WTC11 (cell line): ENCODE results near the gene FGF6. TPM values are rescaled to one million over a fixed set of nuclear protein-coding genes. Genes with fewer than 3 reads are reported as not detected.

Source experiments
- ATAC-seq: fragments of 200-7000 bp; cut with Tn5 transposase; 2 replicates; pipeline ENCODE4 v1.10.0; 2021; ENCODE audit warnings: mild to moderate bottlenecking, moderate library complexity
- CTCF ChIA-PET: fragments of 300-600 bp; sonication (Branson Sonifier 250); formaldehyde crosslinking; loops from one replicate; lab custom pipeline; 2021; ENCODE audit warnings: antibody characterized with exemption; lab: Charles Lee
- POLR2A ChIA-PET: fragments of 350-600 bp; sonication (Branson Sonifier 250); formaldehyde crosslinking; loops from one replicate; lab custom pipeline; 2021; ENCODE audit warnings: antibody characterized with exemption; lab: Charles Lee
- DNase-seq: peaks from one replicate; pipeline ENCODE4 v3.0.0; 2021; ENCODE audit warnings: low spot score
- H3K27ac Mint-ChIP-seq: 2 replicates; pipeline ENCODE4 v1.8.0; 2021; ENCODE audit warnings: mixed read lengths
- H3K27me3 Mint-ChIP-seq: 2 replicates; pipeline ENCODE4 v1.8.0; 2021; ENCODE audit warnings: low read depth, mild to moderate bottlenecking, moderate library complexity, mixed read lengths
- H3K36me3 Mint-ChIP-seq: 2 replicates; pipeline ENCODE4 v1.8.0; 2021; ENCODE audit warnings: mixed read lengths
- H3K4me1 Mint-ChIP-seq: 2 replicates; pipeline ENCODE4 v1.8.0; 2022; ENCODE audit warnings: mixed read lengths
- H3K4me3 Mint-ChIP-seq: 2 replicates; pipeline ENCODE4 v1.8.0; 2021; ENCODE audit warnings: mild to moderate bottlenecking, moderate library complexity, mixed read lengths
- H3K9me3 Mint-ChIP-seq: 2 replicates; pipeline ENCODE4 v1.8.0; 2021; ENCODE audit warnings: mixed read lengths
- AR ChIP-seq: fragments of 250-450 bp; sonication (Bioruptor Pico); IDR thresholded peaks from 2 replicates; pipeline ENCODE4 v1.9.0; 2021; ENCODE audit warnings: mild to moderate bottlenecking
- EMX1 ChIP-seq: fragments of 250-450 bp; sonication (Bioruptor Pico); IDR thresholded peaks from 2 replicates; pipeline ENCODE4 v1.8.0; 2021; ENCODE audit warnings: mild to moderate bottlenecking
- GABPB1 ChIP-seq: sonication (generic); formaldehyde crosslinking; IDR thresholded peaks from 2 replicates; pipeline ENCODE4 v1.8.1; 2023; ENCODE audit warnings: mild to moderate bottlenecking, missing genetic modification reagents
- JAZF1 ChIP-seq: fragments of 250-450 bp; sonication (Bioruptor Pico); IDR thresholded peaks from 2 replicates; pipeline ENCODE4 v1.9.0; 2021; ENCODE audit warnings: moderate library complexity, mild to moderate bottlenecking, inconsistent platforms
- NFE2L1 ChIP-seq: sonication (generic); formaldehyde crosslinking; IDR thresholded peaks from 2 replicates; pipeline ENCODE4 v1.8.1; 2023; ENCODE audit warnings: missing genetic modification reagents
- NR2C2 ChIP-seq: sonication (generic); formaldehyde crosslinking; IDR thresholded peaks from 2 replicates; pipeline ENCODE4 v1.8.0; 2022; ENCODE audit warnings: mild to moderate bottlenecking, missing genetic modification reagents
- NR3C1 ChIP-seq: sonication (generic); formaldehyde crosslinking; conservative IDR thresholded peaks from 2 replicates; pipeline ENCODE4 v1.8.1; 2023; ENCODE audit warnings: low read depth, mild to moderate bottlenecking, missing genetic modification reagents
- RELA ChIP-seq: sonication (generic); formaldehyde crosslinking; IDR thresholded peaks from 2 replicates; pipeline ENCODE4 v1.8.1; 2022; ENCODE audit warnings: missing genetic modification reagents, mild to moderate bottlenecking, borderline replicate concordance
- SMAD4 ChIP-seq: sonication (generic); formaldehyde crosslinking; IDR thresholded peaks from 2 replicates; pipeline ENCODE4 v1.8.0; 2022; ENCODE audit warnings: mild to moderate bottlenecking, missing genetic modification reagents
- SOX15 ChIP-seq: fragments of 250-450 bp; sonication (Bioruptor Pico); IDR thresholded peaks from 2 replicates; pipeline ENCODE4 v1.9.0; 2021; ENCODE audit warnings: mild to moderate bottlenecking
- ZBTB21 ChIP-seq: sonication (generic); formaldehyde crosslinking; IDR thresholded peaks from 2 replicates; pipeline ENCODE4 v1.8.1; 2023; ENCODE audit warnings: mild to moderate bottlenecking, missing genetic modification reagents, borderline replicate concordance
- ZNF121 ChIP-seq: sonication (generic); formaldehyde crosslinking; IDR thresholded peaks from 2 replicates; pipeline ENCODE4 v1.8.0; 2023; ENCODE audit warnings: missing genetic modification reagents
- ZNF138 ChIP-seq: sonication (generic); formaldehyde crosslinking; conservative IDR thresholded peaks from 2 replicates; pipeline ENCODE4 v1.8.1; 2022; ENCODE audit warnings: mild to moderate bottlenecking, moderate library complexity, missing genetic modification reagents
- ZNF219 ChIP-seq: sonication (generic); formaldehyde crosslinking; IDR thresholded peaks from 2 replicates; pipeline ENCODE4 v1.8.0; 2023; ENCODE audit warnings: missing genetic modification reagents, mild to moderate bottlenecking, borderline replicate concordance
- ZNF232 ChIP-seq: sonication (generic); formaldehyde crosslinking; IDR thresholded peaks from 2 replicates; pipeline ENCODE4 v1.8.0; 2022; ENCODE audit warnings: mild to moderate bottlenecking, missing genetic modification reagents
- ZNF396 ChIP-seq: fragments of 250-450 bp; sonication (Bioruptor Pico); IDR thresholded peaks from 2 replicates; pipeline ENCODE4 v1.8.0; 2021; ENCODE audit warnings: mild to moderate bottlenecking, moderate library complexity, borderline replicate concordance
- ZNF425 ChIP-seq: fragments of 250-450 bp; sonication (Bioruptor Pico); conservative IDR thresholded peaks from 2 replicates; pipeline ENCODE4 v1.9.0; 2021; ENCODE audit warnings: mild to moderate bottlenecking
- total RNA-seq: library from RNA; stranded (reverse); gene quantifications from 3 replicates; pipeline ENCODE4 v1.2.3, GENCODE V29; 2021

The FGF6 gene
- total RNA-seq, 1 experiment from 2014 or later, result not detected

- H3K36me3 Mint-ChIP-seq, result peaks cover 10% of the 10 kb centered on the region
- H3K9me3 Mint-ChIP-seq, result no peaks in the 10 kb centered on the region
- H3K4me1 Mint-ChIP-seq, result peaks cover 25% of the 10 kb centered on the region
- CTCF ChIA-PET, result no interaction called here
- no peak for TF ChIP-seq RELA (CRISPR knock-in tag)
- no peak for TF ChIP-seq SMAD4 (CRISPR knock-in tag)
- no peak for TF ChIP-seq ZNF232 (CRISPR knock-in tag)
- no peak for TF ChIP-seq ZNF219
- TF ChIP-seq ZNF396 (CRISPR knock-in tag), result no peak
- no peak for TF ChIP-seq ZBTB21 (CRISPR knock-in tag)
- ATAC-seq (no peak), DNase-seq (no peak)
- H3K27ac Mint-ChIP-seq, result no peak overlapping the region
- POLR2A ChIA-PET, result no interaction called here
- H3K27me3 Mint-ChIP-seq, result no peaks in the 10 kb centered on the region
- no peak overlapping the region for H3K4me3 Mint-ChIP-seq
These were observed 43.9 kb upstream of the FGF6 start for GRCh38 chr12:4489556-4489955.

DNA sequence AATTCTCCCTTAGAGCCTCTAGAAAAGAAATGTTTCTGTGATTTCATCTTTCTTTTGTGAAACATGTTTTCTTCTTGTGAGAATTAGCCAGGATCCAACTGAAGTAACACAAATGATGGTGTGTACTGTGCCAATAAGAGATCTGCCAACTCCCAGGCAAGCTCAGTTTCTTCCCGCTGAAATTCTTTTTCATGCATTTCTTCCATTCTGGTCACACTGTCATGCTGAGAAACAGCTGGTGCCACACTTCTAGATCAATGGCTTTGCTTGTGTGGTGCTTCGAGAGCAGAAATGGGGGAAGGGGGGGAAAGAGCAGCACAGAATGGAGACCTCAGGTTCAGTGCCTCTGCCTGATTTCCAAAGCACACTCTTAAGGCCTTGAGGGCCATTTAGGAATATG, 41.4 kb upstream of the FGF6 start:
- peaks cover 10% of the 10 kb centered on the region for H3K36me3 Mint-ChIP-seq
- H3K27ac Mint-ChIP-seq, result no peak overlapping the region
- no peaks in the 10 kb centered on the region for H3K27me3 Mint-ChIP-seq
- ChIA-PET CTCF (no interaction called here), POLR2A (interaction anchor here (0.6 to 1.1 kb wide), 2 partner anchors 26 to 104 kb away, joined by 3 to 5 read pairs; no protein-coding TSS in a partner anchor)
- H3K4me3 Mint-ChIP-seq, result no peak overlapping the region
- TF ChIP-seq AR (CRISPR knock-in tag) (no peak), JAZF1 (CRISPR knock-in tag) (no peak), NR3C1 (CRISPR knock-in tag) (no peak), ZNF138 (CRISPR knock-in tag) (no peak), EMX1 (CRISPR knock-in tag) (no peak), ZNF121 (CRISPR knock-in tag) (no peak), NR2C2 (no peak), NFE2L1 (CRISPR knock-in tag) (no peak), ZNF425 (CRISPR knock-in tag) (no peak)
- H3K9me3 Mint-ChIP-seq, result peaks cover 3% of the 10 kb centered on the region; the same call in 1 of the 2 replicates
- peak; percentile 61 for ATAC-seq
- H3K4me1 Mint-ChIP-seq, result peaks cover 32% of the 10 kb centered on the region
- DNase-seq, result no peak

- Mint-ChIP-seq H3K36me3 (peaks cover 10% of the 10 kb centered on the region), H3K4me1 (peaks cover 32% of the 10 kb centered on the region), H3K27me3 (no peaks in the 10 kb centered on the region), H3K9me3 (peaks cover 3% of the 10 kb centered on the region; the same call in 1 of the 2 replicates), H3K27ac (no peak overlapping the region), H3K4me3 (no peak overlapping the region)
- TF ChIP-seq SOX15 (CRISPR knock-in tag) (no peak), GABPB1 (CRISPR knock-in tag) (0 out of 2 replicates have a peak, but pooled peaks have one; percentile 14)
- POLR2A ChIA-PET, result interaction anchor here (1.1 kb wide), 1 partner anchor 103 kb away, joined by 3 read pairs; no protein-coding TSS in a partner anchor
- CTCF ChIA-PET, result no interaction called here
- DNase-seq, result no peak
- ATAC-seq, result no peak
These were observed 40.6 kb upstream of the FGF6 start for GRCh38 chr12:4486049-4486699.
